Effector memory CD4-positive, alpha-beta T cell (primary cell): ENCODE measurements around the gene GNA12.
A peak's percentile ranks its signal among the peaks of the same experiment; 100 is the strongest.
"Not testable (repeated sequence)": the region's sequence is repeated elsewhere in the genome, so short reads cannot be mapped to it uniquely, and the experiment has no call there.

Experiments
- DNase-seq, 3 donors: peaks; one replicate each; pipeline ENCODE4 v3.0.0-alpha.2; 2020
- H3K27ac ChIP-seq: 2 replicates; pipeline ENCODE4 v1.7.0; 2013; ENCODE audit warnings: mild to moderate bottlenecking, low read length, moderate library complexity; ENCODE audit not compliant: insufficient read depth, poor library complexity, severe bottlenecking
- H3K27me3 ChIP-seq: replicated peaks from 2 replicates; pipeline ENCODE4 v1.7.0; 2013; ENCODE audit warnings: mild to moderate bottlenecking, low read length; ENCODE audit not compliant: insufficient read depth, control insufficient read depth, poor library complexity, severe bottlenecking
- H3K36me3 ChIP-seq: 2 replicates; pipeline ENCODE4 v1.7.0; 2013; ENCODE audit warnings: mild to moderate bottlenecking, low read length, moderate library complexity; ENCODE audit not compliant: control insufficient read depth, insufficient read depth
- H3K4me1 ChIP-seq: 2 replicates; pipeline ENCODE4 v1.7.0; 2013; ENCODE audit warnings: low read length, mild to moderate bottlenecking; ENCODE audit not compliant: control insufficient read depth, insufficient read depth, poor library complexity, severe bottlenecking
- H3K4me3 ChIP-seq: 2 replicates; pipeline ENCODE4 v1.7.0; 2013; ENCODE audit warnings: low read length, low read depth, mild to moderate bottlenecking; ENCODE audit not compliant: insufficient read depth, poor library complexity, severe bottlenecking
- H3K9me3 ChIP-seq: 2 replicates; pipeline ENCODE4 v1.7.0; 2013; ENCODE audit warnings: mild to moderate bottlenecking, low read length, moderate library complexity; ENCODE audit not compliant: control insufficient read depth

The GNA12 gene

DNA sequence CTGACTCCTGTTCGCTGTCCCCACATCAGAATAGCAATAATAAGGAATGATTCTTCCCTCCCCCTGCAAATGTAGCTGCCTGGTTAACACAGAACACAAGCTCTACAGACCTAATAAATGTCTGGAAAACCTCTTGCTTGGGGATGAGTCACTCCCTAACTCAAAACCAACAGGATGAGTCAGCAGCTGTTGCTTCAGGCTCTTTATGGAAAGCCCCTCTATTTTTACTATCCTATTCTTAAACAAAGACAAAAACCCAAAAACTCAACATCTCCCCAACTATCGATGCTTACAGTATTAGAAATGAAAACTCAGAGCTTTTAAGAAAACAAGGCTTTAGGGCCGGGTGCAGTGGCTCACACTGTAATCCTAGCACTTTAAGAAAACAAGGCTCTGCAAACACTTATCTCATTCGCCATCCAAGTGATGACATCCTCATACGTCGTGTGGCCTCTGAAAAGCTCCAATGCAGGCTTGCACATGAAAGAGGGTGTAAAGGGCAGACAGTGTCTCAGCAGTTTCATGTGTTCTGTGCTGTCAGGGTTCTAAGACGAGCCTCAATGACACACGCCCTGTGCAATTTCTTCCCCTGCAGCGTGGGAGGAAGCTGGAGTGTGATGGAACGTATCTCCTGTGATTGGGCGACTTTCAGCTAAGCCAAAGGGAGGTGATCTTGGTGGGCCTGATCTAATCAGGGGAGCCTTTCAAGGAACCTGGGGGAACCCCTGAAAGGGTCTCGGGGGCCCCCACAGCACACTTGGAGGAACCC lies 86.0 kb downstream of the GNA12 start:
- peaks cover 3% of the 10 kb centered on the region for H3K4me1 ChIP-seq
- DNase-seq, result peak in 1 of 3 donors; percentile 14
- no peak overlapping the region for H3K4me3 ChIP-seq

DNA sequence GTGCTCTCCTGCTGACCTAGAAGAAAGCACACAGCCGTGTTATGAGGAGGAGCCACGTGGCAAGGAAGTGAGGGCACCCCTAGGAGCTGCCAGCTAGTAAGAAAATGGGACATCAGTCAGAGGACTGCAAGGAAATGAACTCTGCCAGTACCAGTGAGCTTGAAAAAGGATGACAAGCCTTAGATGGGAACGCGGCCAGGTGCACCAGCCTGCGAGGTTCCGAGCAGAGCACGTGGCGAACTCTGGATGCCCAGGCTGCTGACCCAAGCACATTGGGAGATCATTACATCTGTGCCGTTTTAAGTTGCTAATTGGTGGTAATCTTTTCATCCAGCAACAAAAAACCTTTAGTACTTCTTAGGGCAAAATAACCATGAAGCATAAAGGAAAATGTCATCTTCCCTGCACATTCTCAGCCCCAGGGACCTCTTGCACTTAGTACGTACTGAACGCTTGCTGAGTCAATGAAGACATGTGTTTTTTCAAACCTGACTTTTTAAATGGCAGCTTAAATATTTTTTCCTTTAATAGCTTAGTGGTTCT lies 86.7 kb downstream of the GNA12 start:
- H3K27me3 ChIP-seq, result no peaks in the 10 kb centered on the region
- no peaks in the 10 kb centered on the region for H3K36me3 ChIP-seq
- no peak overlapping the region for H3K4me3 ChIP-seq
- H3K27ac ChIP-seq, result no peak overlapping the region
- H3K4me1 ChIP-seq, result peaks cover 3% of the 10 kb centered on the region
- no peaks in the 10 kb centered on the region for H3K9me3 ChIP-seq
- DNase-seq, result no peak

More for the DNA sequence above, 86.0 kb downstream of the GNA12 start:
- Histone ChIP-seq H3K36me3 (no peaks in the 10 kb centered on the region), H3K27ac (no peak overlapping the region), H3K9me3 (no peaks in the 10 kb centered on the region), H3K27me3 (no peaks in the 10 kb centered on the region)

DNA sequence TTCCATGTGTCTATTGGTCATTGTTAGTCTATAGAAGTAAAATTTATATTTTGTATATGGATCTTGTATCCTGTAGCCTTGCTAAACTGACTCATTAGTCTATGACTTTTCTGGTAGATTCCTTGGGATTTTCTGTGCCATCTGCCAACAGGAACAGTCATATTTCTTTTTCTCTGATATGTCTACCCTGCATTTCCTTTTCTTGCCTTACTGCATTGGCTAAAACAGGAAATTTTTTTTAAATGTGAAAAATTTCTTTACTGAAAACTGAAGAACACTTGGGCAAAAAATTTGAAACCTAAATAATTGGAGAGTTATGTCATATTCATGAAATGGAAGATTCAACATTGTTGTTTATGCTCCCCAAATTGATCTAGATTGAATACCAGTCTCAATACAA lies 88.6 kb downstream of the GNA12 start:
- no peak for DNase-seq
- Histone ChIP-seq H3K27ac (no peak overlapping the region), H3K4me3 (no peak overlapping the region), H3K4me1 (peaks cover 3% of the 10 kb centered on the region), H3K9me3 (no peaks in the 10 kb centered on the region), H3K27me3 (no peaks in the 10 kb centered on the region), H3K36me3 (no peaks in the 10 kb centered on the region)

- Histone ChIP-seq H3K4me3 (no peak overlapping the region), H3K27ac (no peak overlapping the region), H3K9me3 (no peaks in the 10 kb centered on the region), H3K4me1 (peaks cover 3% of the 10 kb centered on the region), H3K27me3 (no peaks in the 10 kb centered on the region), H3K36me3 (no peaks in the 10 kb centered on the region)
- DNase-seq, result no peak
Measured at GRCh38 chr7:2754912-2755311, 89.2 kb downstream of the GNA12 start.

DNA sequence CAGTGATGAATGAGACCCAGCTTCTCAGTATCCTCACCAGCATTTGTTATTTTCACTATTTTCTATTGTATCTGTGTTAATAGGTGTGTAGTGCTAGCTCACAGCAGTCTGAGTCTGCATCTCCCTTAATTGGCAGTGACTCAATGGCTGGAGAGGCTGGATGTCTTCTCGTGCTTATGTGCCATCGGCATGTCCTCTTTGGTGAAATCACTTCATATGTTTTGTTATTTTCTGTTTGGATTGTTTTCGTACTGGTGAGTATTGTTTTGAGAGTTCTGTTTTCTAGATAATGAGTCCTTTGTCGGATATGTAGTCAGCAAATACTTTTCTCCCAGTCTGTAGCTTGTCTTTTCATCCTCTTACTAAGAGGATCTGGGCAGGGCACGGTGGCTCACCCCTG lies 90.0 kb downstream of the GNA12 start:
- Histone ChIP-seq H3K36me3 (no peaks in the 10 kb centered on the region), H3K9me3 (no peaks in the 10 kb centered on the region), H3K4me1 (peaks cover 3% of the 10 kb centered on the region), H3K27me3 (no peaks in the 10 kb centered on the region), H3K4me3 (no peak overlapping the region), H3K27ac (no peak overlapping the region)
- no peak for DNase-seq

GRCh38 chr7:2753148-2753547 lies 91.0 kb downstream of the GNA12 start:
- H3K9me3 ChIP-seq, result no peaks in the 10 kb centered on the region
- no peaks in the 10 kb centered on the region for H3K36me3 ChIP-seq
- no peak overlapping the region for H3K4me3 ChIP-seq
- peaks cover 3% of the 10 kb centered on the region for H3K4me1 ChIP-seq
- H3K27me3 ChIP-seq, result no peaks in the 10 kb centered on the region
- no peak for DNase-seq
- H3K27ac ChIP-seq, result no peak overlapping the region

DNA sequence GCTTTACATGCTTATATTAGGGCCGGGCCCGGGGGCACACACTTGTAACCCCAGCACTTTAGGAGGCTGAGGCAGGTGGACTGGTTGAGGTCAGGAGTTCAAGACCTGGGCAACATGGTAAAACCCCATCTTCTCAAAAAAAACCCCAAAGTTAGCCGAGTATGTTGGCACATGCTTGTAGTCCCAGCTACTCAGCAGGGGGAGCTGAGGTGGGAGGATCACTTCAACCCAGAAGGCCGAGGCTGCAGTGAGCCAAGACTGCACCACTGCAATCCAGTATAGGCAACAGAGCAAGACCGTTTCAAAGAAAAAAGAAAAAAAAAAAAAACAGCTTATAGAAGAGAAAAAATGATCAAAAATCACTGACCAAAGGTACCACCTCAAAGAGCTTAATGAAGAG lies 93.0 kb downstream of the GNA12 start:
- Histone ChIP-seq H3K4me3 (no peak overlapping the region), H3K36me3 (no peaks in the 10 kb centered on the region), H3K27ac (no peak overlapping the region), H3K27me3 (no peaks in the 10 kb centered on the region), H3K9me3 (no peaks in the 10 kb centered on the region), H3K4me1 (no peaks in the 10 kb centered on the region)
- DNase-seq, result no peak

- Histone ChIP-seq H3K4me1 (no peaks in the 10 kb centered on the region), H3K9me3 (no peaks in the 10 kb centered on the region), H3K27ac (no peak overlapping the region), H3K4me3 (no peak overlapping the region), H3K36me3 (no peaks in the 10 kb centered on the region), H3K27me3 (no peaks in the 10 kb centered on the region)
- DNase-seq, result no peak
Measured at GRCh38 chr7:2750004-2750407, 94.1 kb downstream of the GNA12 start.

- not testable (repeated sequence) for H3K27me3 ChIP-seq, H3K27ac ChIP-seq, DNase-seq, H3K4me1 ChIP-seq, H3K9me3 ChIP-seq, H3K36me3 ChIP-seq, H3K4me3 ChIP-seq
Measured at GRCh38 chr7:2748684-2749083, 95.4 kb downstream of the GNA12 start.

DNA sequence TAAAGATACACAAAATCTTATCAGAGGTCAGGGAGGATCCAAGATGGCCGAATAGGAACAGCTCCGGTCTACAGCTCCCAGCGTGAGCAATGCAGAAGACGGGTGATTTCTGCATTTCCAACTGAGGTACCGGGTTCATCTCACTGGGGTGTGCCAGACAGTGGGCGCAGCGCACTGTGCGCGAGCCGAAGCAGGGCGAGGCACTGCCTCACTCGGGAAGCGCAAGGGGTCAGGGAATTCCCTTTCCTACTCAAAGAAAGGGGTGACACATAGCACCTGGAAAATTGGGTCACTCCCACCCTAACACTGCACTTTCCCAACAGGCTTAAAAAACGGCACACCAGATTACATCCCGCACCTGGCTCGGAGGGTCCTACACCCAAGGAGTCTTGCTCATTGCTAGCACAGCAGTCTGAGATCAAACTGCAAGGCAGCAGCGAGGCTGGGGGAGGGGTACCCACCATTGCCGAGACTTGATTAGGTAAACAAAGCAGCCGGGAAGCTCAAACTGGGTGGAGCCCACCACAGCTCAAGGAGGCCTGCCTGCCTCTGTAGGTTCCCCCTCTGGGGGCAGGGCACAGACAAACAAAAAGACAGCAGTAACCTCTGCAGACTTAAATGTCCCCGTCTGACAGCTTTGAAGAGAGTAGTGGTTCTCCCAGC lies 100.5 kb downstream of the GNA12 start:
- DNase-seq, H3K27me3 ChIP-seq, H3K27ac ChIP-seq, H3K36me3 ChIP-seq, H3K4me1 ChIP-seq, H3K9me3 ChIP-seq, H3K4me3 ChIP-seq: not testable (repeated sequence)
